Measurements from ENCODE around the gene FCHSD2. TPM values are rescaled to one million over a fixed set of nuclear protein-coding genes. Genes with fewer than 3 reads are reported as not detected.
"Not testable (repeated sequence)": the region's sequence is repeated elsewhere in the genome, so short reads cannot be mapped to it uniquely, and the experiment has no call there.

The FCHSD2 gene
- total RNA-seq, 1 donor = 11.8 TPM

GRCh38 chr11:72812604-72812966, 329.5 kb downstream of the FCHSD2 start:
- peak in 1 of 3 donors; percentile 74 for DNase-seq (ENCODE audit: low read depth in 2 of 3, low spot score in 2 of 3)

- DNase-seq (ENCODE audit: low read depth in 2 of 3, low spot score in 2 of 3) = not testable (repeated sequence)
Observed at GRCh38 chr11:72811686-72812085, 330.4 kb downstream of the FCHSD2 start.

- DNase-seq (ENCODE audit: low read depth in 2 of 3, low spot score in 2 of 3) = no peak
Observed at GRCh38 chr11:72808331-72808798, 333.8 kb downstream of the FCHSD2 start.

GRCh38 chr11:72807792-72808191, 334.3 kb downstream of the FCHSD2 start:
- DNase-seq (ENCODE audit: low read depth in 2 of 3, low spot score in 2 of 3) = peak in 1 of 3 donors; percentile 82

GRCh38 chr11:72807021-72807693, 335.0 kb downstream of the FCHSD2 start:
- DNase-seq (ENCODE audit: low read depth in 2 of 3, low spot score in 2 of 3) = peak in 2 of 3 donors; percentile 67 to 83

- not testable (repeated sequence) for DNase-seq (ENCODE audit: low read depth in 2 of 3, low spot score in 2 of 3)
Observed at GRCh38 chr11:72806378-72806777, 335.7 kb downstream of the FCHSD2 start.

GRCh38 chr11:72805216-72805615, 336.9 kb downstream of the FCHSD2 start:
- no peak for DNase-seq (ENCODE audit: low read depth in 2 of 3, low spot score in 2 of 3)

- no peak for DNase-seq (ENCODE audit: low read depth in 2 of 3, low spot score in 2 of 3)
Observed at GRCh38 chr11:72802822-72803221, 339.3 kb downstream of the FCHSD2 start.

- DNase-seq (ENCODE audit: low read depth in 2 of 3, low spot score in 2 of 3) = peak in 1 of 3 donors; percentile 36
Observed at GRCh38 chr11:72799441-72799840, 342.7 kb downstream of the FCHSD2 start.

GRCh38 chr11:72798361-72798760, 343.8 kb downstream of the FCHSD2 start:
- DNase-seq (ENCODE audit: low read depth in 2 of 3, low spot score in 2 of 3) = no peak

GRCh38 chr11:72793425-72794367, 348.4 kb downstream of the FCHSD2 start, which contains the start of gene STARD10:
Gene STARD10 (minus strand): TSS chr11:72794047. CDS start chr11:72781181, 12,866 bp downstream.
- peak; percentile 93 to 98 (median 97) for DNase-seq (ENCODE audit: low read depth in 2 of 3, low spot score in 2 of 3)

- DNase-seq (ENCODE audit: low read depth in 2 of 3, low spot score in 2 of 3) = peak in 1 of 3 donors; percentile 41
Observed at GRCh38 chr11:72793076-72793424, 349.1 kb downstream of the FCHSD2 start.

GRCh38 chr11:72792437-72793021, 349.6 kb downstream of the FCHSD2 start:
- no peak for DNase-seq (ENCODE audit: low read depth in 2 of 3, low spot score in 2 of 3)

GRCh38 chr11:72791228-72791627, 350.9 kb downstream of the FCHSD2 start:
- not testable (repeated sequence) for DNase-seq (ENCODE audit: low read depth in 2 of 3, low spot score in 2 of 3)

GRCh38 chr11:72789493-72790131, 352.5 kb downstream of the FCHSD2 start:
- no peak for DNase-seq (ENCODE audit: low read depth in 2 of 3, low spot score in 2 of 3)

- DNase-seq (ENCODE audit: low read depth in 2 of 3, low spot score in 2 of 3) = no peak
Observed at GRCh38 chr11:72788241-72788640, 353.9 kb downstream of the FCHSD2 start.

GRCh38 chr11:72787216-72788104, 354.7 kb downstream of the FCHSD2 start:
- DNase-seq (ENCODE audit: low read depth in 2 of 3, low spot score in 2 of 3) = peak in 2 of 3 donors; percentile 62 to 72
